HL-60 (cell line): ENCODE measurements around the gene CCNY.

Experiments used
- CTCF ChIP-seq: IDR thresholded peaks from one replicate; pipeline ENCODE4 v1.5.1; 2011; ENCODE audit warnings: low read length, control low read depth, inconsistent platforms; ENCODE audit not compliant: insufficient read depth
- GABPA ChIP-seq: IDR thresholded peaks from 2 replicates; pipeline ENCODE4 v1.6.1; 2012; ENCODE audit warnings: low read depth
- POLR2AphosphoS5 ChIP-seq: IDR thresholded peaks from 2 replicates; pipeline ENCODE4 v1.6.1; 2012; ENCODE audit warnings: low read depth
- TF ChIP-seq, protein P1 (sequence below): IDR thresholded peaks from 2 replicates; pipeline ENCODE4 v1.6.1; 2012; ENCODE audit warnings: low read depth; ENCODE audit not compliant: insufficient replicate concordance

DNA sequence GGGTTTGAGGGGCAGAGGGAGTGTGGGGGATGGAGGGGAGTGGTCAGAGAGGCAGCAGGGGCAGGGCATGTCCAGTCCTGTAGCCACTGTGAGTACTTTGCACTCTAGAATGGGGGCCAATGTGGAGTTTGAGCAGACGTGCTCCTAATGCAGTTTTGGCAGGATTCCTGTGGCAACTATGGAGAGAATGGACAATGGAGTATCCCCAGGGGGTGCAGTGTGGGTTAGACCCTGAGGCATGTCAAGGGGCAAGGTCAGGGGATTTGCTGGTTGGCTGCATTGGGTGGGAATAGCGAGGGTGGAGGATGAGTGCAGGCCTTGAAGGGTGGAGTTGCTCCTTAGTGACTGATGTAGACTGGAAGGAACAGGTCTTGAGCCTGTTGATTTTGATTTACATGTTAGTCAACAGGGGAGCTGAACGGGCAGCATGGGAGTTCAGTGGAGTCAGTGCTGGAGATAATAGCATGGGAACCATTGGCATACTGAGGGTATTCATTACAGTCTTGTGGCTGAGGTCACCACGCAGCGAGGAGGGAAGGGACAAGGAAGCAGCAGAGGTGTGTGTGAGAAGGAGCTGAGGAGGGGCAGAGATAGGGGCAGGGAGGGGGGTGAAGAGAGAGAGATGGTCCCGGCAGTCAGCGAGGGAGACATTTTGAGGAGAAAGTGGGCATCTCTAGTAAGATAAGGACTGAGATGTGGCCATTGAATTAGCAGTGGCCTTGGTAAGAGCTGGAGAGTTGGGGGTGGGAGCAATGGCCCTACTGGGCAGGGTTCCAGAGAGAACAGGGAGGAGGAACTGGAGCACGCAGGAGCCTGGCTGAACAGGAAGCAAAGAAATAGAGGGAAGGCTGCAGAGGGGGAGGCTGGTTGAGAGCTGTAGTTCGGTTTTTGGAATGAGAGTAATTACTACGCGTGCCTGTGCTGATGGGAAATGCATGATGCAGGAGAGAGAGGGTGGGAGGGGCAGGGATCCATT, 112.7 kb downstream of the CCNY start:
- TF ChIP-seq CTCF (no peak), GABPA (no peak), POLR2AphosphoS5 (no peak)
- TF ChIP-seq, protein P1, sequence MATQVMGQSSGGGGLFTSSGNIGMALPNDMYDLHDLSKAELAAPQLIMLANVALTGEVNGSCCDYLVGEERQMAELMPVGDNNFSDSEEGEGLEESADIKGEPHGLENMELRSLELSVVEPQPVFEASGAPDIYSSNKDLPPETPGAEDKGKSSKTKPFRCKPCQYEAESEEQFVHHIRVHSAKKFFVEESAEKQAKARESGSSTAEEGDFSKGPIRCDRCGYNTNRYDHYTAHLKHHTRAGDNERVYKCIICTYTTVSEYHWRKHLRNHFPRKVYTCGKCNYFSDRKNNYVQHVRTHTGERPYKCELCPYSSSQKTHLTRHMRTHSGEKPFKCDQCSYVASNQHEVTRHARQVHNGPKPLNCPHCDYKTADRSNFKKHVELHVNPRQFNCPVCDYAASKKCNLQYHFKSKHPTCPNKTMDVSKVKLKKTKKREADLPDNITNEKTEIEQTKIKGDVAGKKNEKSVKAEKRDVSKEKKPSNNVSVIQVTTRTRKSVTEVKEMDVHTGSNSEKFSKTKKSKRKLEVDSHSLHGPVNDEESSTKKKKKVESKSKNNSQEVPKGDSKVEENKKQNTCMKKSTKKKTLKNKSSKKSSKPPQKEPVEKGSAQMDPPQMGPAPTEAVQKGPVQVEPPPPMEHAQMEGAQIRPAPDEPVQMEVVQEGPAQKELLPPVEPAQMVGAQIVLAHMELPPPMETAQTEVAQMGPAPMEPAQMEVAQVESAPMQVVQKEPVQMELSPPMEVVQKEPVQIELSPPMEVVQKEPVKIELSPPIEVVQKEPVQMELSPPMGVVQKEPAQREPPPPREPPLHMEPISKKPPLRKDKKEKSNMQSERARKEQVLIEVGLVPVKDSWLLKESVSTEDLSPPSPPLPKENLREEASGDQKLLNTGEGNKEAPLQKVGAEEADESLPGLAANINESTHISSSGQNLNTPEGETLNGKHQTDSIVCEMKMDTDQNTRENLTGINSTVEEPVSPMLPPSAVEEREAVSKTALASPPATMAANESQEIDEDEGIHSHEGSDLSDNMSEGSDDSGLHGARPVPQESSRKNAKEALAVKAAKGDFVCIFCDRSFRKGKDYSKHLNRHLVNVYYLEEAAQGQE, result no peak
